HG03460 (cell line): ENCODE measurements around the gene NAGK.
"Not testable (repeated sequence)": the region's sequence is repeated elsewhere in the genome, so short reads cannot be mapped to it uniquely, and the experiment has no call there.

Source experiments
- ATAC-seq: cut with Tn5 transposase; IDR thresholded peaks from one replicate; pipeline ENCODE4 v1.9.1; 2021; ENCODE audit not compliant: unreplicated experiment

The NAGK gene

DNA sequence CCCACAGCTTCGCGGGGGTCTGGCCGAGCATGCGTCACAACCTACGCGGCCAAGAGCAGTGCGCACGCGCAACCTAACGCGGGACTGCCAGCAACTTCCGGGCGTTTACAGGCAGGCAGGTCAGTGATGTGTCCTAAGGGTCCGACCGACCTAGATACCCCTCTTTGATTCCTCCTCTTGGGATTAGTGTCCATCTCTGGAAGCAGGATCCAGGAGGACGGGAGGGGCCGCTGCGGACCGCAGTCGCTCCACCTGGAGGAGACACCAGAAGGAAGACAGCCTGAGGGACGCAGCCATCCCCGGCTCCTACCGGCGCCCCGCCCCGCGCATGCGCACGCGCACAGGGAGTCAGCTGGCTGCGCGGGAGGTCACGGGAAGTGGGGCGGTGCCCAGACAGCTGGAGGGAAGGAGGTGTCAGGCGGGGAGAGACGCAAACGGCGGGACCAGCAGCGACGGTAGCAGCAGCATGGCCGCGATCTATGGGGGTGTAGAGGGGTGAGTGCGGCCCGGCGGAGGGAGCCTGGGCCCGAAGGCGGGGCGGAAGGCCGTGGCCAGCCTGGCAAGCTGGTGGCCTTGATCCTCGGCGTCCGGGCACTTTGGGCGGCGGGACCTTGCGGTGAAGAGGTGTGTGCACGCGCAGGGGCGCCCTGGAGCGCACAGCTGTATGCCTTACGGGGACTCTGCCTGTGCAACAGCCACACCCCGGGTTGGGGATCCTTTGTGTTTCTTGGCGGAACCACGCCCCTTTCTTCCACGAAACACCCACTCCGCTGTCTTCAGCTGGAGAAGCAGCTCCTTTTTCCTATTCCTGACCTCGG is at the start of gene NAGK:
TSS of gene NAGK (plus strand) at position 431 of the 818 bp plus-strand sequence. CDS start at position 467, 36 bp downstream.
- peak; percentile 44 for ATAC-seq

GRCh38 chr2:71019989-71020388 is 48.5 kb upstream of the NAGK start:
- not testable (repeated sequence) for ATAC-seq

GRCh38 chr2:71021394-71021793 is 47.1 kb upstream of the NAGK start:
- not testable (repeated sequence) for ATAC-seq

- ATAC-seq, result not testable (repeated sequence)
Observed at GRCh38 chr2:71023553-71024243, 44.8 kb upstream of the NAGK start.

- not testable (repeated sequence) for ATAC-seq
Observed at GRCh38 chr2:71036296-71036695, 32.2 kb upstream of the NAGK start.

GRCh38 chr2:71042287-71042686 is 26.2 kb upstream of the NAGK start:
- no peak for ATAC-seq

DNA sequence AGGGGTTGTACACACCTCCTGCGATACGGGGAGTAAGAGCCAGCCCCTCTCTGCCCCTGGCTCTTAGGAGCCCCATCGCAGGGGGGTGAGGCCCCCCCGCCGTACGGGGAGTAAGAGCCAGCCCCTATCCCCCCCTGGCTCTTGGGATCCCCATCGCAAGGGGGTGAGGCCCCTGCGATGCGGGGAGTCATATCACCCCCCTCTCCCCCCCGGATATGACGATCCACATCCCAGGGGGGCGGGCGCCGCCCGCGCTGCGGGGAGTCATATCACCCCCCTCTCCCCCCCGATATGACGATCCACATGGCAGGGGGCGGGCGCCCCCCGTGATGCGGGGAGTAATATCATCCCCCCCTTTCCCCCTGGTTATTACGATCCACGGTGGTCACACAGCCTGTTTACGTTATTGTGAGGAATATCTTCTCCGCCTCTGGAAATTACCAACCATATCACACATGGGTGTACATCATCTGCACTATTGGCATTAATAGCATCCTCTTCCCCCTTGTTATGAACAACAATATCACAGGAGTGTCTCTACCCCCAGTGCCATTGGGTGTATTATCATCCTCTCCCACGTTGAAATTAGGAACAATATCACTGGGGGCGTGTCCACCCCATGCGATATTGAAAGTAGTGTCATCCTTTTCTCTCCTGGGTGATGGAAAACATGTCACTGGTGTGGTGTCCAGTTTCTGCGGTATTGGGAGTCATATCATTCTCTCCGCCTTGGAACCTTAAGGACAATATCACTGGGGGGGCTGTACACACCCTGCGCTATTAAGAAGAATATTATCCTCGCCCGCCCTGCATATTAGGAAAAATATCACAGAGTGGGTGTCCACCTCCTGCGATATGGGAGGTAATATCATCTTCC is 24.7 kb upstream of the NAGK start:
- no peak for ATAC-seq

- ATAC-seq, result no peak
Observed at GRCh38 chr2:71045151-71045550, 23.3 kb upstream of the NAGK start.

DNA sequence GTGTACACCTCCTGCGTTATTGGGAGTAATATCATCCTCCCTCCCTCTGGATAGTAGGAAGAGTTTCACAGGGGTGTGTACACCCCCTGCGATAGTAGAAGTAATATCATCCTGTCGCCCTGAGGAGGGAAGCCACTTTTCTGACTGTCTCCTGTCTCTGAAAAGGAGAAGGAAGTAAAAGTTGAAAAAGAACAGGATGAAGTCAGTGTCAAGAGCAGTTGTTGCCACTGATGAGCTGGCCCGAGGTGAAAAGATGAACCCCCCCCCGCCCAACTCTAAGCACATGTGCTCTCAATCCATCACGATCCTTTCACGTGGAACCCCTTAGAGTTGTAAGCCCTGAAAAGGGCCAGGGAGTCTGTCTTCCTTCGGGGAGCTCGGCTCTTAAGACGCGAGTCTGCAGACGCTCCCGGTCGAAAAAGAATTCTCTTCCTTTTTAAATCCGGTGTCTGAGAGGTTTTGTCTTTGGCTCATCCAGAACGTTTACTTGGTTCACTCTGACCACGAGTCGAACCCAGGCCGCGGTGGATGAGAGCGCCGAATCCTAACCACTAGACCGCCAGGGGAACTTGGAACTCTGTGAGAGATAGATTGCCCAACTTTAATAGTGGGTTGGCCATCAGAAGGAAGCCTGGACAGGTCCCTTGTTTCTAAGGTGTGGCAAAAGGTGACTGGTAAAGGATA is 22.4 kb upstream of the NAGK start:
- ATAC-seq, result no peak

DNA sequence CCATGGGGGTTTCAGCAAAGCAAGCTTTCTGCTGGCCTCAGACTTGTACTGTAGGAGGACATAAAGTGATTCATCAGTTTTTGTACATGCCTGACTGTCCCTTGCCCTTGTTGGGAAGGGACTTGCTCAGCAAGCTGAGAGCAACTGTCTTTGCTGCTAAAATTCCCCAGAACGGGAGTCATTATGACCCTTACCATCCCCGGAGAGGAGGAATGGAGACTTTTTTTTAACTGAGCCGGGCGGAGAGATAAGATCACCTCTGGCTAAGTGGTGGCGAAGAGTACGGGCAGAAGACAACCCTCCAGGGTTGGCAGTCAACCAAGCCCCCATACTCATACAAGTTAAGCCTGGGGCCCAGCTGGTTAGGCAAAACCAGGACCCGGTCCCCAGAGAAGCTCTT is 20.4 kb upstream of the NAGK start:
- no peak for ATAC-seq

- not testable (repeated sequence) for ATAC-seq
Observed at GRCh38 chr2:71049704-71050360, 18.6 kb upstream of the NAGK start.

DNA sequence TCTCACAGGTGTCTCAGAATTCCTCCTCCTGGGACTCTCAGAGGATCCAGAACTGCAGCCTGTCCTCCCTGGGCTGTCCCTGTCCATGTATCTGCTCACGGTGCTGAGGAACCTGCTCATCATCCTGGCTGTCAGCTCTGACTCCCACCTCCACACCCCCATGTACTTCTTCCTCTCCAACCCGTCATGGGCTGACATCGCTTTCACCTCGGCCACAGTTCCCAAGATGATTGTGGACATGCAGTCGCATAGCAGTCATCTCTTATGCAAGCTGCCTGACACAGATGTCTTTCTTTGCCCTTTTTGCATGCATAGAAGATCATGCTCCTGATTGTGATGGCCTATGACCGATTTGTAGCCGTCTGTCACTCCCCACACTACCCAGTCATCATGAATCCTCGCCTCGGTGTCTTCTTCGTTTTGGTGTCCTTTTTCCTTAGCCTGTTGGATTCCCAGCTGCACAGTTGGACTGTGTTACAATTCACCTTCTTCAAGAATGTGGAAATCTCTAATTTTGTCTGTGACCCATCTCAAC is 13.2 kb upstream of the NAGK start:
- ATAC-seq, result not testable (repeated sequence)

GRCh38 chr2:71060211-71060610 is 8.2 kb upstream of the NAGK start:
- no peak for ATAC-seq

DNA sequence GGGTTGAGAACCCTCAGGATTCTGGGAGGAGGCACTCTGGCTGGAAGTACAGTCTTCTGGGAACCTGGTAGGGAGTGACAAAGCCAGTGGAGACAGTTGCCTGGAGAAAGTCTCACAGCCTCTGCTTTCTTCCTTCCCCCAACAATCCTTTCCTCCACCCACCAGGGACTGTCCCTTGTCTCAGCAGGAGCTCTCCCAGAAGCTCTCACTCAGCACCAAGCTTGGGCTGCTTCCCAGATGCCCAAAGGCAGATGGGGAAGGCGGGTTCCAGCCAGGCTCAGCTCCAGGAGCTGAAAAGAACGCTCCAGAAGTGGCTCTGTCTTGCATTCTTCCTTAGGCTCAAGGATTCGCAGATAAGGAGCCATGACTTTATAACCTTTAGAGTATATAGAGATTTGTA is 7.6 kb upstream of the NAGK start:
- ATAC-seq, result no peak

DNA sequence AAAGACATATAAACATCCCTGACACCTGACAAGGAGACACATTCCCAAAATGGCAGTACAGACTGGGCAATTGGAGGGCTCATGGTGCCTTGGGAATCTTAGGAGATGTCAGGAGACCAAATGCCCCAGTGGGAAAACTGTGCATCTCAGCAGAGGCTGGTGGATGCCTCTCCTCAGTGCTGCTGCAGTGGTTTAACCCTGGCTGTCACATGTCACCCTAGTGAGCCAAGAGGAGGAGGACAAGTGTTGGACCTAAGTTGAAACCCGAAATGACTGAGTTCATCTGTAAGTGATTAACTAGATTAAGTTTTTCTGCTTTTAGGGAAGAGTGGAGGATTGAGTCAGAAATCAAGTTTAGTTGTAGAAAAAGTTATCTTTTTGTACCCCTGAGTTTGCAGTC is 5.2 kb upstream of the NAGK start:
- ATAC-seq, result no peak

DNA sequence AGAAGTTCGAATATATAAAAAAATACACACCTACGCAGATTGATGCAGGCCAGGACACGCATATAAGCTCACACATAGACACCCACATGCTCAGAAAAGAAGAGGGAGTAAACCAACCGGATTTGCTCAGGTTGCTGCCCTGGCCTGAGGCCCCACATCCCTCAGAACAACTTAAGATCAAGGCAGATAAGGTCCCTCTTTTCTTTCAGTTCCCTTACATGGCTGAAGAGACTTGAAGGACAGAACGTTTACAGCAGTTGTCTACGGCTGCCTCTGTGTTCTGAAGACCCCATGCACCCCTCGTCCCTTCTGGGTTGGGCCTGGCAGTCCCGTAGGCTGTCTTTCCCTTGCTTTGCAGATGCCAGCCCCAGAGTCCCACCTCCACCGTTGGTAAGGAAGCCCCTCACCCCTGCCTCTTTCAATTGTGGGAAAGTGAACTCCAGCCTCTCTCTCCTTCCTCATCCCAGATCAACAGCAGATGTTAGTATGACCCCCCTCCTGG is 4.3 kb upstream of the NAGK start:
- no peak for ATAC-seq

- peak; percentile 35 for ATAC-seq
Observed at GRCh38 chr2:71064754-71065621, 3.5 kb upstream of the NAGK start.

DNA sequence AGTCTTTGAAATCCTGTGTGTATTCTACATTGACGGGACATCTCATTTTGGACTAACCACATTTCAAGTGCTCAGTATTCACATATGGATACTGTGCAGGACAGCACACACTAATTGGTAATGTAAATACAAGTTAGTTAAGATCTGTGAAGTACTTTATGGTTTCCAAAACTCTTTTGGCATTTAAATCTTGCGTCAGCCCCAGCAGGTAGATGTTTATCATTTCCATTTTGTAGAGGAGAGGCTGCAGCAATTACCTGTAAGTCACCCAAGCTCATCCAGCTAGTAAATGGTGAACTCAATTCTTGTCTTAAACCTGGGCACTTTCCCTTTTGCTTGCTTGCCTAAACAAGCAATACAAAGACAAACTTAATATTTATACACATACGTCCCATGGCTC is 1.6 kb upstream of the NAGK start:
- no peak for ATAC-seq
